ENCODE measurements around the gene PRKCSH. TPM values are rescaled to one million over a fixed set of nuclear protein-coding genes. Genes with fewer than 3 reads are reported as not detected.

The PRKCSH gene
- total and polyA plus RNA-seq, 2 donors (not counting 1 experiment from before 2014, with no cell fraction given), result 259 to 402 TPM

GRCh38 chr19:11499220-11499726 is 63.8 kb downstream of the PRKCSH start:
- Histone ChIP-seq H3K27ac (ENCODE audit: low read length in 2 of 2) (no peak overlapping the region), H3K9ac (ENCODE audit: low read length) (no peak overlapping the region), H2AFZ (ENCODE audit: insufficient read depth, low read depth, low read length, poor library complexity, severe bottlenecking) (no peak overlapping the region), H3K4me3 (ENCODE audit: control extremely low read depth in 1 of 5, extremely low read depth in 1 of 5, insufficient read depth in 1 of 5, low read depth in 2 of 5, low read length in 4 of 5) (no peak overlapping the region), H3K4me1 (ENCODE audit: control insufficient read depth in 2 of 2, insufficient read depth in 2 of 2, low read length in 2 of 2) (no peaks in the 10 kb centered on the region), H4K20me1 (ENCODE audit: control insufficient read depth, insufficient read depth, low read length, poor library complexity, severe bottlenecking) (no peaks in the 10 kb centered on the region), H3K79me2 (ENCODE audit: control insufficient read depth, insufficient read depth, low read length) (peaks cover 3% of the 10 kb centered on the region), H3K27me3 (replicated peaks in 1 of 4; ENCODE audit: control extremely low read depth in 1 of 4, control insufficient read depth in 3 of 4, insufficient read depth in 4 of 4, low read length in 3 of 4) (no peaks in the 10 kb centered on the region), H3K4me2 (replicated peaks; ENCODE audit: low read depth, low read length, poor library complexity, severe bottlenecking) (no peak overlapping the region), H3K9me3 (ENCODE audit: control extremely low read depth in 1 of 3, control insufficient read depth in 2 of 3, insufficient read depth in 1 of 3, low read length in 2 of 3) (no peaks in the 10 kb centered on the region), H3K36me3 (replicated peaks in 1 of 2; ENCODE audit: control extremely low read depth in 1 of 2, control insufficient read depth in 1 of 2, extremely low read depth in 1 of 2, insufficient read depth in 2 of 2, low read length in 1 of 2) (peaks cover 0 to 20% of the 10 kb centered on the region in 2 experiments)
- no peak for ATAC-seq (ENCODE audit: low read depth)
- Mint-ChIP-seq H3K27me3 (no peaks in the 10 kb centered on the region), H3K4me1 (no peaks in the 10 kb centered on the region), H3K27ac (no peak overlapping the region), H3K9me3 (ENCODE audit: insufficient read depth) (no peaks in the 10 kb centered on the region), H3K4me3 (no peak overlapping the region)
- TF ChIP-seq, protein P1, sequence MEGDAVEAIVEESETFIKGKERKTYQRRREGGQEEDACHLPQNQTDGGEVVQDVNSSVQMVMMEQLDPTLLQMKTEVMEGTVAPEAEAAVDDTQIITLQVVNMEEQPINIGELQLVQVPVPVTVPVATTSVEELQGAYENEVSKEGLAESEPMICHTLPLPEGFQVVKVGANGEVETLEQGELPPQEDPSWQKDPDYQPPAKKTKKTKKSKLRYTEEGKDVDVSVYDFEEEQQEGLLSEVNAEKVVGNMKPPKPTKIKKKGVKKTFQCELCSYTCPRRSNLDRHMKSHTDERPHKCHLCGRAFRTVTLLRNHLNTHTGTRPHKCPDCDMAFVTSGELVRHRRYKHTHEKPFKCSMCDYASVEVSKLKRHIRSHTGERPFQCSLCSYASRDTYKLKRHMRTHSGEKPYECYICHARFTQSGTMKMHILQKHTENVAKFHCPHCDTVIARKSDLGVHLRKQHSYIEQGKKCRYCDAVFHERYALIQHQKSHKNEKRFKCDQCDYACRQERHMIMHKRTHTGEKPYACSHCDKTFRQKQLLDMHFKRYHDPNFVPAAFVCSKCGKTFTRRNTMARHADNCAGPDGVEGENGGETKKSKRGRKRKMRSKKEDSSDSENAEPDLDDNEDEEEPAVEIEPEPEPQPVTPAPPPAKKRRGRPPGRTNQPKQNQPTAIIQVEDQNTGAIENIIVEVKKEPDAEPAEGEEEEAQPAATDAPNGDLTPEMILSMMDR (IDR thresholded peaks at IDR 0.05), result no peak
- no peak for TF ChIP-seq EZH2 (IDR thresholded peaks at IDR 0.05; ENCODE audit: borderline replicate concordance, insufficient read depth, low read depth, low read length, poor library complexity, severe bottlenecking)
- POLR2A ChIA-PET, result no interaction called here
- CTCF ChIA-PET, result no interaction called here
- intact Hi-C loops (cut with micrococcal nuclease), result no loop called here
- WGBS (ENCODE audit: insufficient coverage), result 94% methylated on average over 2 of the region's 6 CpGs
- DNase-seq, result no peak

- Histone ChIP-seq H4K20me1 (ENCODE audit: control insufficient read depth, insufficient read depth, low read length, poor library complexity, severe bottlenecking) (no peaks in the 10 kb centered on the region), H3K4me2 (replicated peaks; ENCODE audit: low read depth, low read length, poor library complexity, severe bottlenecking) (no peak overlapping the region), H3K4me1 (ENCODE audit: control insufficient read depth in 2 of 2, insufficient read depth in 2 of 2, low read length in 2 of 2) (peaks cover 5 to 6% of the 10 kb centered on the region in 2 donors), H3K9ac (ENCODE audit: low read length) (no peak overlapping the region), H2AFZ (ENCODE audit: insufficient read depth, low read depth, low read length, poor library complexity, severe bottlenecking) (no peak overlapping the region), H3K79me2 (ENCODE audit: control insufficient read depth, insufficient read depth, low read length) (peaks cover 3% of the 10 kb centered on the region), H3K4me3 (ENCODE audit: control extremely low read depth in 1 of 5, extremely low read depth in 1 of 5, insufficient read depth in 1 of 5, low read depth in 2 of 5, low read length in 4 of 5) (no peak overlapping the region), H3K36me3 (replicated peaks in 1 of 2; ENCODE audit: control extremely low read depth in 1 of 2, control insufficient read depth in 1 of 2, extremely low read depth in 1 of 2, insufficient read depth in 2 of 2, low read length in 1 of 2) (peaks cover 0 to 20% of the 10 kb centered on the region in 2 experiments), H3K27me3 (replicated peaks in 1 of 4; ENCODE audit: control extremely low read depth in 1 of 4, control insufficient read depth in 3 of 4, insufficient read depth in 4 of 4, low read length in 3 of 4) (no peaks in the 10 kb centered on the region), H3K9me3 (ENCODE audit: control extremely low read depth in 1 of 3, control insufficient read depth in 2 of 3, insufficient read depth in 1 of 3, low read length in 2 of 3) (no peaks in the 10 kb centered on the region), H3K27ac (ENCODE audit: low read length in 2 of 2) (no peak overlapping the region)
- CTCF ChIA-PET, result interaction anchor here (0.6 kb wide), 1 partner anchor 797 kb away, joined by 4 read pairs; no protein-coding TSS in a partner anchor
- Mint-ChIP-seq H3K27ac (no peak overlapping the region), H3K4me3 (no peak overlapping the region), H3K9me3 (ENCODE audit: insufficient read depth) (no peaks in the 10 kb centered on the region), H3K27me3 (no peaks in the 10 kb centered on the region), H3K4me1 (peaks cover 5% of the 10 kb centered on the region)
- POLR2A ChIA-PET, result no interaction called here
- no peak for TF ChIP-seq EZH2 (IDR thresholded peaks at IDR 0.05; ENCODE audit: borderline replicate concordance, insufficient read depth, low read depth, low read length, poor library complexity, severe bottlenecking)
- ATAC-seq (ENCODE audit: low read depth) (no peak), DNase-seq (no peak)
- WGBS (ENCODE audit: insufficient coverage), result 92% methylated on average over 7 of the region's 7 CpGs
- intact Hi-C loops (cut with micrococcal nuclease), result no loop called here
Observed at GRCh38 chr19:11499890-11500420, 64.5 kb downstream of the PRKCSH start.

Small RNA genes within 50 kb of the gene (small RNA-seq; reads per million reads assigned to genes)
- gene MIR7974 (ENCODE audit: insufficient read length, low read depth, low replicate concordance) (not detected), gene RF00019 (ENCODE audit: insufficient read length, low read depth, low replicate concordance) (not detected)

Other genes with a start within 250 kb of the PRKCSH start
- 15.2 and 18.9 TPM in 2 replicates for gene KANK2, start 238.1 kb upstream of the PRKCSH start, total RNA-seq
- gene KANK2, start 238.1 kb upstream of the PRKCSH start, polyA plus RNA-seq, result 0.54 and 0.92 TPM in 2 replicates
- not detected in 2 replicates for gene ANGPTL8, start 196.0 kb upstream of the PRKCSH start, total RNA-seq
- gene ANGPTL8, start 196.0 kb upstream of the PRKCSH start, polyA plus RNA-seq, result not detected in 2 replicates
- 11.9 and 14.8 TPM in 2 replicates for gene DOCK6, start 173.1 kb upstream of the PRKCSH start, total RNA-seq
- gene DOCK6, start 173.1 kb upstream of the PRKCSH start, polyA plus RNA-seq, result 3.0 and 5.3 TPM in 2 replicates
- not detected in 2 replicates for gene TSPAN16, start 139.5 kb upstream of the PRKCSH start, total RNA-seq
- not detected in 2 replicates for gene TSPAN16, start 139.5 kb upstream of the PRKCSH start, polyA plus RNA-seq
- 8.9 TPM in 2 replicates for gene RAB3D, start 96.0 kb upstream of the PRKCSH start, total RNA-seq
- 5.3 and 5.4 TPM in 2 replicates for gene RAB3D, start 96.0 kb upstream of the PRKCSH start, polyA plus RNA-seq
- gene TMEM205, start 89.4 kb upstream of the PRKCSH start, total RNA-seq, result 48.5 and 53.4 TPM in 2 replicates
- 130 and 152 TPM in 2 replicates for gene TMEM205, start 89.4 kb upstream of the PRKCSH start, polyA plus RNA-seq
- gene CCDC159, start 89.1 kb upstream of the PRKCSH start, total RNA-seq, result 56.0 and 57.5 TPM in 2 replicates
- 128 and 146 TPM in 2 replicates for gene CCDC159, start 89.1 kb upstream of the PRKCSH start, polyA plus RNA-seq
- gene PLPPR2, start 80.2 kb upstream of the PRKCSH start, total RNA-seq, result 3.8 and 4.5 TPM in 2 replicates
- 11.1 and 11.5 TPM in 2 replicates for gene PLPPR2, start 80.2 kb upstream of the PRKCSH start, polyA plus RNA-seq
- gene SWSAP1, start 61.0 kb upstream of the PRKCSH start, total RNA-seq, result 5.0 TPM in 2 replicates
- gene SWSAP1, start 61.0 kb upstream of the PRKCSH start, polyA plus RNA-seq, result 6.4 and 7.6 TPM in 2 replicates
- gene EPOR, start 51.3 kb upstream of the PRKCSH start, total RNA-seq, result 6.4 and 9.4 TPM in 2 replicates
- gene EPOR, start 51.3 kb upstream of the PRKCSH start, polyA plus RNA-seq, result 12.7 and 13.8 TPM in 2 replicates
- gene RGL3, start 16.3 kb upstream of the PRKCSH start, total RNA-seq, result 0.54 and 0.78 TPM in 2 replicates
- gene RGL3, start 16.3 kb upstream of the PRKCSH start, polyA plus RNA-seq, result 2.8 and 3.5 TPM in 2 replicates
- 0.27 and 0.62 TPM in 2 replicates for gene ODAD3, start 514 bp upstream of the PRKCSH start, total RNA-seq
- gene ODAD3, start 514 bp upstream of the PRKCSH start, polyA plus RNA-seq, result 0.18 and 0.69 TPM in 2 replicates
- not detected in 2 replicates for gene ELAVL3, start 45.4 kb downstream of the PRKCSH start, total RNA-seq
- gene ELAVL3, start 45.4 kb downstream of the PRKCSH start, polyA plus RNA-seq, result 0.01 TPM in 1 of 2 replicates, not detected in the other
- gene ZNF653, start 70.2 kb downstream of the PRKCSH start, total RNA-seq, result 24.2 and 28.0 TPM in 2 replicates
- 17.4 and 26.2 TPM in 2 replicates for gene ZNF653, start 70.2 kb downstream of the PRKCSH start, polyA plus RNA-seq
- gene ECSIT, start 93.5 kb downstream of the PRKCSH start, total RNA-seq, result 45.6 and 56.7 TPM in 2 replicates
- gene ECSIT, start 93.5 kb downstream of the PRKCSH start, polyA plus RNA-seq, result 57.8 and 63.1 TPM in 2 replicates
- not detected in 2 replicates for gene CNN1, start 103.2 kb downstream of the PRKCSH start, total RNA-seq
- not detected in 2 replicates for gene CNN1, start 103.2 kb downstream of the PRKCSH start, polyA plus RNA-seq
- 69.5 and 70.9 TPM in 2 replicates for gene ELOF1, start 123.6 kb downstream of the PRKCSH start, total RNA-seq
- 64.1 and 76.2 TPM in 2 replicates for gene ELOF1, start 123.6 kb downstream of the PRKCSH start, polyA plus RNA-seq
- 151 and 158 TPM in 2 replicates for gene ACP5, start 142.0 kb downstream of the PRKCSH start, total RNA-seq
- 152 and 169 TPM in 2 replicates for gene ACP5, start 142.0 kb downstream of the PRKCSH start, polyA plus RNA-seq
- gene ZNF627, start 161.8 kb downstream of the PRKCSH start, total RNA-seq, result 24.7 and 26.2 TPM in 2 replicates
- 8.8 and 9.6 TPM in 2 replicates for gene ZNF627, start 161.8 kb downstream of the PRKCSH start, polyA plus RNA-seq